GM23338 (cell line): Measurements from ENCODE around the gene PINK1. TPM values are rescaled to one million over a fixed set of nuclear protein-coding genes. Genes with fewer than 3 reads are reported as not detected.
"Not testable (repeated sequence)": the region's sequence is repeated elsewhere in the genome, so short reads cannot be mapped to it uniquely, and the experiment has no call there.

ENCODE experiments used
- ATAC-seq: fragments of 200-7000 bp; cut with Tn5 transposase; 3 replicates; pipeline ENCODE4 v1.9.1; 2020
- DNase-seq: peaks from one replicate; pipeline ENCODE4 v3.0.0-alpha.2; 2015; ENCODE audit warnings: low spot score
- H2AFZ ChIP-seq: fragments of 200-600 bp; sonication (generic); 2 replicates; pipeline ENCODE4 v1.8.0; 2016; ENCODE audit warnings: antibody characterized with exemption, mild to moderate bottlenecking, moderate library complexity
- H3F3A ChIP-seq: fragments of 200-600 bp; sonication (generic); replicated peaks from 2 replicates; pipeline ENCODE4 v1.8.0; 2017; ENCODE audit warnings: antibody characterized with exemption, mixed run types, low read depth
- H3K27ac ChIP-seq: fragments of 200-600 bp; sonication (generic); 2 replicates; pipeline ENCODE4 v1.6.1; 2016; ENCODE audit warnings: low read depth
- H3K27me3 ChIP-seq: fragments of 200-600 bp; sonication (generic); 2 replicates; pipeline ENCODE4 v1.8.0; 2016; ENCODE audit warnings: mild to moderate bottlenecking, mixed run types, moderate library complexity; ENCODE audit not compliant: insufficient read depth
- H3K36me3 ChIP-seq: fragments of 200-600 bp; sonication (generic); 2 replicates; pipeline ENCODE4 v1.8.0; 2016; ENCODE audit warnings: mild to moderate bottlenecking; ENCODE audit not compliant: insufficient read depth
- H3K4me1 ChIP-seq: fragments of 200-600 bp; sonication (generic); 2 replicates; pipeline ENCODE4 v1.8.0; 2016; ENCODE audit warnings: mild to moderate bottlenecking, moderate library complexity; ENCODE audit not compliant: insufficient read depth
- H3K4me2 ChIP-seq: fragments of 200-600 bp; sonication (generic); 2 replicates; pipeline ENCODE4 v1.7.1; 2017; ENCODE audit warnings: mixed run types
- H3K4me3 ChIP-seq: fragments of 200-600 bp; sonication (generic); 2 replicates; pipeline ENCODE4 v1.6.1; 2016; ENCODE audit warnings: mixed run types
- H3K79me2 ChIP-seq: fragments of 200-600 bp; sonication (generic); replicated peaks from 2 replicates; pipeline ENCODE4 v1.8.0; 2017; ENCODE audit warnings: mild to moderate bottlenecking; ENCODE audit not compliant: insufficient read depth
- H3K9me2 ChIP-seq: fragments of 200-600 bp; sonication (generic); 2 replicates; pipeline ENCODE4 v1.8.0; 2017; ENCODE audit not compliant: insufficient read depth
- H4K20me1 ChIP-seq: fragments of 200-600 bp; sonication (generic); replicated peaks from 2 replicates; pipeline ENCODE4 v1.8.0; 2017; ENCODE audit warnings: mild to moderate bottlenecking; ENCODE audit not compliant: insufficient read depth
- H3K27ac Mint-ChIP-seq: 2 replicates; pipeline ENCODE4 v1.8.0; 2020; ENCODE audit warnings: inconsistent platforms, mild to moderate bottlenecking, moderate library complexity, mixed read lengths
- H3K27me3 Mint-ChIP-seq: 3 replicates; pipeline ENCODE4 v1.8.0; 2022; ENCODE audit warnings: low read depth, mild to moderate bottlenecking, moderate library complexity, mixed read lengths, inconsistent platforms; ENCODE audit not compliant: insufficient read depth, poor library complexity
- H3K36me3 Mint-ChIP-seq: 3 replicates; pipeline ENCODE4 v1.8.0; 2021; ENCODE audit warnings: low read depth, mild to moderate bottlenecking, inconsistent platforms, moderate library complexity, mixed read lengths
- H3K4me1 Mint-ChIP-seq: 3 replicates; pipeline ENCODE4 v1.8.0; 2020; ENCODE audit warnings: mild to moderate bottlenecking, inconsistent platforms, mixed read lengths
- H3K4me3 Mint-ChIP-seq: 3 replicates; pipeline ENCODE4 v1.8.0; 2021; ENCODE audit warnings: moderate library complexity, mild to moderate bottlenecking, inconsistent platforms, mixed read lengths
- H3K9me3 Mint-ChIP-seq: 3 replicates; pipeline ENCODE4 v1.8.0; 2020; ENCODE audit warnings: moderate library complexity, mild to moderate bottlenecking, inconsistent platforms, mixed read lengths
- CREB1 ChIP-seq: fragments of 250-450 bp; sonication (Bioruptor Pico); IDR thresholded peaks from 2 replicates; pipeline ENCODE4 v1.5.0; 2020; ENCODE audit warnings: low read depth, mild to moderate bottlenecking, moderate library complexity
- NANOG ChIP-seq: IDR thresholded peaks from 2 replicates; pipeline ENCODE4 v1.6.1; 2016; ENCODE audit warnings: antibody characterized with exemption, borderline replicate concordance
- POLR2AphosphoS5 ChIP-seq: IDR thresholded peaks from 2 replicates; pipeline ENCODE4 v1.6.1; 2016; ENCODE audit warnings: antibody characterized with exemption, low read depth
- ZNF331 ChIP-seq: fragments of 250-450 bp; sonication (Bioruptor Pico); IDR thresholded peaks from 2 replicates; pipeline ENCODE4 v1.5.0; 2020; ENCODE audit warnings: low read depth, mild to moderate bottlenecking, moderate library complexity
- ZNF462 ChIP-seq: fragments of 250-450 bp; sonication (Bioruptor Pico); IDR thresholded peaks from 2 replicates; pipeline ENCODE4 v1.5.0; 2020; ENCODE audit warnings: mild to moderate bottlenecking, moderate library complexity
- polyA plus RNA-seq: library from polyadenylated mRNA; unstranded; fragments of >200 nt; fragmentation: Nextera tagmentation; extraction: Ambion mirVana; gene quantifications from 2 replicates; pipeline ENCODE4 v1.2.1, GENCODE V29; 2016
- total RNA-seq: library from RNA; depleted of rRNA; stranded (reverse); fragments of >200 nt; shearing (Covaris generic); gene quantifications from 2 replicates; pipeline ENCODE4 v1.2.3, GENCODE V29; 2014
- TF ChIP-seq, protein P1 (sequence below), 2 experiments: fragments of 200-600 bp in 1 of 2; sonication (generic) in 1 of 2; conservative IDR thresholded peaks; 2 replicates each; pipeline versions ENCODE4 v1.5.1 to v1.6.1; 2016 to 2017; ENCODE audit warnings: antibody characterized with exemption in 2 of 2, low read depth in 2 of 2, mild to moderate bottlenecking in 2 of 2, moderate library complexity in 1 of 2
- TF ChIP-seq, protein P2 (sequence below): IDR thresholded peaks from one replicate; pipeline ENCODE4 v1.6.1; 2018; ENCODE audit warnings: antibody characterized with exemption; ENCODE audit not compliant: unreplicated experiment

Gene PINK1
- total and polyA plus RNA-seq, 2 experiments from 2014 or later = 20.8 to 42.7 TPM

- H3K27ac Mint-ChIP-seq, H3K27ac ChIP-seq, H3K4me1 Mint-ChIP-seq, H3K79me2 ChIP-seq, H3K4me3 Mint-ChIP-seq, DNase-seq, H4K20me1 ChIP-seq, H3K27me3 ChIP-seq, H3K4me3 ChIP-seq, ATAC-seq, H3K9me2 ChIP-seq, H3K27me3 Mint-ChIP-seq, H3K4me2 ChIP-seq, H3K36me3 ChIP-seq, H3K9me3 Mint-ChIP-seq, H3K4me1 ChIP-seq, H3F3A ChIP-seq, H2AFZ ChIP-seq: not testable (repeated sequence)
- H3K36me3 Mint-ChIP-seq = peaks cover 14% of the 10 kb centered on the region
Observed at GRCh38 chr1:20673626-20674025, 40.4 kb downstream of the PINK1 start.

DNA sequence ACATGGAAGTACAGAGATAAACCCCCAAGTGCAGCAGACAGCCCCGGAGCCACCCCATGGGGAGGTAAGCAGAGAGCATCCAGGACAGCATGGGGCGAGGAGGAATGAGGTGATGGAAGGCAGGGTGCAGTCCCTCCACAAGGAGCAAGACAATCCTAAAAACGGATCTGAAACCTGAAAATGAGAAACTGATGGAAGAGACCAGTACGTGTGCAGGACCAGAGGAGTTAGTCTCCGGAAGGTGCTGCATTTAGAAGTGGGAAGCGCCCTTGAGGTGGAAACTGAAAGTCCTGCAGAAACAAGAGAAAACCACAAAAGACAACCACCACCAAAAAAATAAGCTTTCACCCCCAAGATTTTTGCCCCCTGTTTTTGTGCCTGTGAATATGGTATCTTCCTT is 45.3 kb downstream of the PINK1 start:
- H3K27me3 ChIP-seq = no peaks in the 10 kb centered on the region
- no peaks in the 10 kb centered on the region for H3K79me2 ChIP-seq
- no peak overlapping the region for H3K4me3 ChIP-seq
- no peaks in the 10 kb centered on the region for H3K9me2 ChIP-seq
- H3K4me1 Mint-ChIP-seq = no peaks in the 10 kb centered on the region
- H3K4me2 ChIP-seq = no peak overlapping the region
- H3K27me3 Mint-ChIP-seq = no peaks in the 10 kb centered on the region
- DNase-seq (no peak), ATAC-seq (no peak)
- H3K4me3 Mint-ChIP-seq = no peak overlapping the region
- no peak overlapping the region for H2AFZ ChIP-seq
- no peaks in the 10 kb centered on the region for H3K36me3 ChIP-seq
- TF ChIP-seq ZNF462 (CRISPR knock-in tag) = no peak
- TF ChIP-seq, protein P1, sequence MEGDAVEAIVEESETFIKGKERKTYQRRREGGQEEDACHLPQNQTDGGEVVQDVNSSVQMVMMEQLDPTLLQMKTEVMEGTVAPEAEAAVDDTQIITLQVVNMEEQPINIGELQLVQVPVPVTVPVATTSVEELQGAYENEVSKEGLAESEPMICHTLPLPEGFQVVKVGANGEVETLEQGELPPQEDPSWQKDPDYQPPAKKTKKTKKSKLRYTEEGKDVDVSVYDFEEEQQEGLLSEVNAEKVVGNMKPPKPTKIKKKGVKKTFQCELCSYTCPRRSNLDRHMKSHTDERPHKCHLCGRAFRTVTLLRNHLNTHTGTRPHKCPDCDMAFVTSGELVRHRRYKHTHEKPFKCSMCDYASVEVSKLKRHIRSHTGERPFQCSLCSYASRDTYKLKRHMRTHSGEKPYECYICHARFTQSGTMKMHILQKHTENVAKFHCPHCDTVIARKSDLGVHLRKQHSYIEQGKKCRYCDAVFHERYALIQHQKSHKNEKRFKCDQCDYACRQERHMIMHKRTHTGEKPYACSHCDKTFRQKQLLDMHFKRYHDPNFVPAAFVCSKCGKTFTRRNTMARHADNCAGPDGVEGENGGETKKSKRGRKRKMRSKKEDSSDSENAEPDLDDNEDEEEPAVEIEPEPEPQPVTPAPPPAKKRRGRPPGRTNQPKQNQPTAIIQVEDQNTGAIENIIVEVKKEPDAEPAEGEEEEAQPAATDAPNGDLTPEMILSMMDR (conservative IDR thresholded peaks at IDR 0.05; ENCODE audit: low read depth in 2 of 2) = no peak
- no peak for TF ChIP-seq NANOG
- no peak for TF ChIP-seq POLR2AphosphoS5
- TF ChIP-seq ZNF331 (CRISPR knock-in tag) = no peak
- no peak for TF ChIP-seq CREB1
- TF ChIP-seq, protein P2, sequence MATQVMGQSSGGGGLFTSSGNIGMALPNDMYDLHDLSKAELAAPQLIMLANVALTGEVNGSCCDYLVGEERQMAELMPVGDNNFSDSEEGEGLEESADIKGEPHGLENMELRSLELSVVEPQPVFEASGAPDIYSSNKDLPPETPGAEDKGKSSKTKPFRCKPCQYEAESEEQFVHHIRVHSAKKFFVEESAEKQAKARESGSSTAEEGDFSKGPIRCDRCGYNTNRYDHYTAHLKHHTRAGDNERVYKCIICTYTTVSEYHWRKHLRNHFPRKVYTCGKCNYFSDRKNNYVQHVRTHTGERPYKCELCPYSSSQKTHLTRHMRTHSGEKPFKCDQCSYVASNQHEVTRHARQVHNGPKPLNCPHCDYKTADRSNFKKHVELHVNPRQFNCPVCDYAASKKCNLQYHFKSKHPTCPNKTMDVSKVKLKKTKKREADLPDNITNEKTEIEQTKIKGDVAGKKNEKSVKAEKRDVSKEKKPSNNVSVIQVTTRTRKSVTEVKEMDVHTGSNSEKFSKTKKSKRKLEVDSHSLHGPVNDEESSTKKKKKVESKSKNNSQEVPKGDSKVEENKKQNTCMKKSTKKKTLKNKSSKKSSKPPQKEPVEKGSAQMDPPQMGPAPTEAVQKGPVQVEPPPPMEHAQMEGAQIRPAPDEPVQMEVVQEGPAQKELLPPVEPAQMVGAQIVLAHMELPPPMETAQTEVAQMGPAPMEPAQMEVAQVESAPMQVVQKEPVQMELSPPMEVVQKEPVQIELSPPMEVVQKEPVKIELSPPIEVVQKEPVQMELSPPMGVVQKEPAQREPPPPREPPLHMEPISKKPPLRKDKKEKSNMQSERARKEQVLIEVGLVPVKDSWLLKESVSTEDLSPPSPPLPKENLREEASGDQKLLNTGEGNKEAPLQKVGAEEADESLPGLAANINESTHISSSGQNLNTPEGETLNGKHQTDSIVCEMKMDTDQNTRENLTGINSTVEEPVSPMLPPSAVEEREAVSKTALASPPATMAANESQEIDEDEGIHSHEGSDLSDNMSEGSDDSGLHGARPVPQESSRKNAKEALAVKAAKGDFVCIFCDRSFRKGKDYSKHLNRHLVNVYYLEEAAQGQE = no peak
- H3K9me3 Mint-ChIP-seq = no peaks in the 10 kb centered on the region
- H3K4me1 ChIP-seq = no peaks in the 10 kb centered on the region
- H4K20me1 ChIP-seq = no peaks in the 10 kb centered on the region
- H3K27ac Mint-ChIP-seq = no peak overlapping the region
- H3K36me3 Mint-ChIP-seq = peaks cover 26% of the 10 kb centered on the region
- H3K27ac ChIP-seq = no peak overlapping the region
- H3F3A ChIP-seq = no peaks in the 10 kb centered on the region
